Measurements from ENCODE around the gene GABBR2. TPM values are rescaled to one million over a fixed set of nuclear protein-coding genes. Genes with fewer than 3 reads are reported as not detected.

GABBR2 gene
- total and polyA plus RNA-seq, 9 of the 15 experiments (the other 6 are each of a cell fraction or from before 2014, with no cell fraction given), result 0.15 to 1.9 (median 0.32) TPM

DNA sequence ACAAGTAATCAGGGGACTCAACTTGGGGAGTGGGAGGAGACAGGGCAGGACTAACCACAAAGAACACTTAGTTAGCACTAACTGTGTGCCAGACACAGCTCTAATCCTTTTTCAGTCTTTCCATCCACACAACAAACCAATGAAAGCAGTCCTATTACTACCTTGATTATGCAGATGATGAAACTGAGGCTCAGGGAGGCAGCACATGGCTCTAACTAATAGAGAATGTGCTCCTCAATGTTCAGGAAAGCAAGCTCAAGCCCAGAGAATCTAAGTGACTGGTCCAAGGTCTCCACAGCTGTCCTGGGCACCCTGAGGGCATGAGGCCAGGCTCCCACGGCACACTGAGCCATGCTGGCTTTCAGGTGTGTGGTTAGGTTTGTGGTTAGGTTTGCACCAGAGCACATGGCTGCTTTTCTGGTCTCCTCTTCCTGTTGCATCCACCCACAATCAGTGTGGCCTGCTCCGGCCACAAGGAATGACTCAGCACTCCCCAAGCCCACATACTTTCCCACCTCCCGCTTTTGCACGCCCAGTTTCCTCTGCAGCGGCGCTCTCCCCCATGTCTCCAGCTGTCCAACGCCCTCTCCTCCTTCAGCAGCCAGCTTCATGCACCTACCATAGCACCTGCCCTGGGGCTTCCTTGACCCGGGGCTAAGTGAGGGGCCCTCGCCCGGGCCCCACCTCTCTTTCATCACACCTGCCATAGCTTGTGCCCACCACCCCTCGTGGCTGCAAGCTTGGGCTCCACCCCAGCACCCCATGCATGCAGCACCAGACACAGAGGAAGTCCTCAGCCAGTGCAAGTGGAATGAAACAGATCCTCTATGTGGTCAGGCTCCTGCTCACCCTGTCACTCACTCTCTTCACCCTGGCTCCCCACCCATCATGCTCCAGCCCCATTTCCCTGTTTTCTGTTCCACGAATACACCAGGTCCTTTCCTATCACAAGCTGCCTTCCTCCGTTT is 133.1 kb downstream of the GABBR2 start (continued):
- TF ChIP-seq LARP7 (IDR thresholded peaks at IDR 0.05), result 0 out of 2 replicates have a peak, but pooled peaks have one; percentile 36
- no peak for TF ChIP-seq NONO (IDR thresholded peaks at IDR 0.05; ENCODE audit: low read depth in 2 of 2, low read length in 1 of 2)
- peak; percentile 8; the same call in 1 of the 2 replicates for TF ChIP-seq RAD51 (IDR thresholded peaks at IDR 0.05; ENCODE audit: borderline replicate concordance, low read depth)
- TF ChIP-seq HMG20A (CRISPR knock-in tag; conservative IDR thresholded peaks at IDR 0.05), result no peak
- no peak for TF ChIP-seq NR2F6 (CRISPR knock-in tag; IDR thresholded peaks at IDR 0.05)
- no peak for TF ChIP-seq RBM25 (IDR thresholded peaks at IDR 0.05; ENCODE audit: low read depth, low read length, severe bottlenecking)
- no peak for TF ChIP-seq ZC3H11A (IDR thresholded peaks at IDR 0.05; ENCODE audit: low read depth, low read length)
- TF ChIP-seq, protein P1, sequence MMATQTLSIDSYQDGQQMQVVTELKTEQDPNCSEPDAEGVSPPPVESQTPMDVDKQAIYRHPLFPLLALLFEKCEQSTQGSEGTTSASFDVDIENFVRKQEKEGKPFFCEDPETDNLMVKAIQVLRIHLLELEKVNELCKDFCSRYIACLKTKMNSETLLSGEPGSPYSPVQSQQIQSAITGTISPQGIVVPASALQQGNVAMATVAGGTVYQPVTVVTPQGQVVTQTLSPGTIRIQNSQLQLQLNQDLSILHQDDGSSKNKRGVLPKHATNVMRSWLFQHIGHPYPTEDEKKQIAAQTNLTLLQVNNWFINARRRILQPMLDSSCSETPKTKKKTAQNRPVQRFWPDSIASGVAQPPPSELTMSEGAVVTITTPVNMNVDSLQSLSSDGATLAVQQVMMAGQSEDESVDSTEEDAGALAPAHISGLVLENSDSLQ (IDR thresholded peaks at IDR 0.05), result peak; percentile 95
- peak; percentile 48 for TF ChIP-seq ETV1 (tag; conservative IDR thresholded peaks at IDR 0.05; ENCODE audit: low read depth)
- TF ChIP-seq, protein P2, sequence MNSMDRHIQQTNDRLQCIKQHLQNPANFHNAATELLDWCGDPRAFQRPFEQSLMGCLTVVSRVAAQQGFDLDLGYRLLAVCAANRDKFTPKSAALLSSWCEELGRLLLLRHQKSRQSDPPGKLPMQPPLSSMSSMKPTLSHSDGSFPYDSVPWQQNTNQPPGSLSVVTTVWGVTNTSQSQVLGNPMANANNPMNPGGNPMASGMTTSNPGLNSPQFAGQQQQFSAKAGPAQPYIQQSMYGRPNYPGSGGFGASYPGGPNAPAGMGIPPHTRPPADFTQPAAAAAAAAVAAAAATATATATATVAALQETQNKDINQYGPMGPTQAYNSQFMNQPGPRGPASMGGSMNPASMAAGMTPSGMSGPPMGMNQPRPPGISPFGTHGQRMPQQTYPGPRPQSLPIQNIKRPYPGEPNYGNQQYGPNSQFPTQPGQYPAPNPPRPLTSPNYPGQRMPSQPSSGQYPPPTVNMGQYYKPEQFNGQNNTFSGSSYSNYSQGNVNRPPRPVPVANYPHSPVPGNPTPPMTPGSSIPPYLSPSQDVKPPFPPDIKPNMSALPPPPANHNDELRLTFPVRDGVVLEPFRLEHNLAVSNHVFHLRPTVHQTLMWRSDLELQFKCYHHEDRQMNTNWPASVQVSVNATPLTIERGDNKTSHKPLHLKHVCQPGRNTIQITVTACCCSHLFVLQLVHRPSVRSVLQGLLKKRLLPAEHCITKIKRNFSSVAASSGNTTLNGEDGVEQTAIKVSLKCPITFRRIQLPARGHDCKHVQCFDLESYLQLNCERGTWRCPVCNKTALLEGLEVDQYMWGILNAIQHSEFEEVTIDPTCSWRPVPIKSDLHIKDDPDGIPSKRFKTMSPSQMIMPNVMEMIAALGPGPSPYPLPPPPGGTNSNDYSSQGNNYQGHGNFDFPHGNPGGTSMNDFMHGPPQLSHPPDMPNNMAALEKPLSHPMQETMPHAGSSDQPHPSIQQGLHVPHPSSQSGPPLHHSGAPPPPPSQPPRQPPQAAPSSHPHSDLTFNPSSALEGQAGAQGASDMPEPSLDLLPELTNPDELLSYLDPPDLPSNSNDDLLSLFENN (IDR thresholded peaks at IDR 0.05; ENCODE audit: low read depth in 2 of 2, low read length in 2 of 2), result peak in 1 of 2 experiments; percentile 63; a peak in 1 of 4 replicates
- TF ChIP-seq, protein P3, sequence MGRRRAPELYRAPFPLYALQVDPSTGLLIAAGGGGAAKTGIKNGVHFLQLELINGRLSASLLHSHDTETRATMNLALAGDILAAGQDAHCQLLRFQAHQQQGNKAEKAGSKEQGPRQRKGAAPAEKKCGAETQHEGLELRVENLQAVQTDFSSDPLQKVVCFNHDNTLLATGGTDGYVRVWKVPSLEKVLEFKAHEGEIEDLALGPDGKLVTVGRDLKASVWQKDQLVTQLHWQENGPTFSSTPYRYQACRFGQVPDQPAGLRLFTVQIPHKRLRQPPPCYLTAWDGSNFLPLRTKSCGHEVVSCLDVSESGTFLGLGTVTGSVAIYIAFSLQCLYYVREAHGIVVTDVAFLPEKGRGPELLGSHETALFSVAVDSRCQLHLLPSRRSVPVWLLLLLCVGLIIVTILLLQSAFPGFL (CRISPR knock-in tag; IDR thresholded peaks at IDR 0.05), result no peak
- TF ChIP-seq HDGF (IDR thresholded peaks at IDR 0.05), result no peak
- no peak for TF ChIP-seq ZNF124 (CRISPR knock-in tag; IDR thresholded peaks at IDR 0.05)
- TF ChIP-seq PCBP2 (IDR thresholded peaks at IDR 0.05; ENCODE audit: low read depth, low read length, poor library complexity, severe bottlenecking), result no peak
- peak; percentile 12; the same call in 1 of the 2 replicates for TF ChIP-seq MTA2 (IDR thresholded peaks at IDR 0.05; ENCODE audit: low read depth)
- TF ChIP-seq FOXM1 (IDR thresholded peaks at IDR 0.05; ENCODE audit: low read depth), result no peak
- no peak for TF ChIP-seq FOXM1 (CRISPR knock-in tag; IDR thresholded peaks at IDR 0.05; ENCODE audit: low read depth)
- no peak for TF ChIP-seq XRCC4 (IDR thresholded peaks at IDR 0.05; ENCODE audit: extremely low read depth, insufficient read depth, insufficient read length)
- TF ChIP-seq MCM5 (IDR thresholded peaks at IDR 0.05; ENCODE audit: low read depth), result no peak
- no peak for TF ChIP-seq ZNF57 (CRISPR knock-in tag; IDR thresholded peaks at IDR 0.05)
- no peak for TF ChIP-seq ZNF507 (tag; conservative IDR thresholded peaks at IDR 0.05)
- peak; percentile 28; the same call in 1 of the 2 replicates for TF ChIP-seq PHF8 (IDR thresholded peaks at IDR 0.05; ENCODE audit: borderline replicate concordance, low read length)

All from K562 (cell line).